ENCODE measurements around the gene POLR3K. TPM values are rescaled to one million over a fixed set of nuclear protein-coding genes. Genes with fewer than 3 reads are reported as not detected.
"Not testable (repeated sequence)": the region's sequence is repeated elsewhere in the genome, so short reads cannot be mapped to it uniquely, and the experiment has no call there.

POLR3K gene
- total RNA-seq, 1 experiment from 2014 or later, result 40.1 TPM

- no peak overlapping the region for H3K27ac Mint-ChIP-seq
- peaks cover 25% of the 10 kb centered on the region for H3K9me3 Mint-ChIP-seq
- no peak for DNase-seq (ENCODE audit: low spot score)
Measured at GRCh38 chr16:41439-42068, 11.9 kb downstream of the POLR3K start.

DNA sequence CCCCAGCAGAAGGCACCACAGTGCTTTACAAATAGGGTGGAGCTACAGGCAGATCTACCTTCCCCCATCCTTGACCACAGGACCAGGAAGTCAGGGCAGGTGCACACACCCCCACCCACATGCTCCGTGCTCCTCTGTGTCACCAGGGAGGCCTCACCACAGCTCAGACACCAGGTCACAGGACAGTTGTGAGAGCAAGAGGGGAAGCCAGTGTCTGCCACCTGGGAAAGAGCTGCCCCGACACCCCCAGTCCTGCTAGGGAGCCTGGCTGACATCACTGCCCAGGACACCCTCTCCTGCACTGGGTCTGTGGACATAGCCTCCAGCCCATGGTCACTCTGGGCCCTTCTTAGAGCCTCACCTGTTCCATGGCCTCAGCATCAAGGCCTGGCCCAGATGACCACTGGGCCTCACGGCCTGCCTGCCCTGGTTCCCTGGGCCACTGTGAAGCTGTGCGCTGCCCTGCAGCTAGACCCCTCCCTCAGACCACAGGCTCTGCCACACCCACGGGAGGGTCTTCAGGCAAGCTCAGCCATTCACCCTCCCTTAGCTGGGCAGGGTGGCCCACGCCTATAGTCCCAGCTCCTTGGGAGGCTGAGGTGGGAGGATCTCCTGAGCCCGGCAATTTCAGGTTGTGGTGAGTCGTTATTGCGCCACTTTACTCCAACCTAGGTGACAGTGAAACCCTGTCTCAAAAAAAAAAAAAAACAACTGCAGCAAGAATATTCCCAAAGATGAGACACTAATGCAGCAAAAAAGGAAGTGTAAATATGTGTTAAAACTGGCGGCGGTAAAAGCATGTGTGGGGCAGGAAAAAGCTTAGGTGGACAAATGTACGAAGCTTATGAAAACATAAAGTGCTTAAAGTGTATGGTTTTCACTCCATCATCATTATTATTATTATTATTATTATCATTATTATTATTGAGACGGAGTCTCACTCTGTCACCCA is 14.2 kb downstream of the POLR3K start:
- peaks cover 22% of the 10 kb centered on the region for H3K9me3 Mint-ChIP-seq
- no peak for TF ChIP-seq ZNF232 (CRISPR knock-in tag; IDR thresholded peaks at IDR 0.05)
- 0 out of 2 replicates have a peak, but pooled peaks have one; percentile 23 for TF ChIP-seq RELA (CRISPR knock-in tag; IDR thresholded peaks at IDR 0.05; ENCODE audit: borderline replicate concordance)
- H3K4me1 Mint-ChIP-seq, result no peaks in the 10 kb centered on the region; the same call in 1 of the 2 replicates
- H3K36me3 Mint-ChIP-seq, result peaks cover 44% of the 10 kb centered on the region
- no peak overlapping the region for H3K27ac Mint-ChIP-seq
- ATAC-seq, result peak; percentile 20
- ChIA-PET POLR2A (interaction anchor here (1.2 to 1.9 kb wide), 2 partner anchors 14 to 32 kb away, joined by 5 to 6 read pairs; partner anchors contain the start of genes POLR3K and SNRNP25), CTCF (interaction anchor here (1.7 to 2.8 kb wide), 4 partner anchors 14 to 79 kb away, joined by 5 to 13 read pairs (median 8); partner anchors contain the start of genes POLR3K and SNRNP25)
- H3K27me3 Mint-ChIP-seq (ENCODE audit: low read depth), result no peaks in the 10 kb centered on the region
- DNase-seq (ENCODE audit: low spot score), result no peak
- H3K4me3 Mint-ChIP-seq, result no peak overlapping the region

More at GRCh38 chr16:41439-42068, 11.9 kb downstream of the POLR3K start:
- ATAC-seq, result no peak
- H3K36me3 Mint-ChIP-seq, result peaks cover 61% of the 10 kb centered on the region
- H3K4me1 Mint-ChIP-seq, result no peaks in the 10 kb centered on the region; the same call in 1 of the 2 replicates
- ChIA-PET CTCF (interaction anchor here (1.3 kb wide), 1 partner anchor 65 kb away, joined by 5 read pairs; no protein-coding TSS in a partner anchor), POLR2A (no interaction called here)
- H3K4me3 Mint-ChIP-seq, result no peak overlapping the region
- TF ChIP-seq SMAD4 (CRISPR knock-in tag; IDR thresholded peaks at IDR 0.05) (no peak), KAT7 (CRISPR knock-in tag; IDR thresholded peaks at IDR 0.05; ENCODE audit: borderline replicate concordance) (no peak), CREM (CRISPR knock-in tag; IDR thresholded peaks at IDR 0.05) (no peak), MXD4 (CRISPR knock-in tag; IDR thresholded peaks at IDR 0.05; ENCODE audit: borderline replicate concordance) (no peak)
- H3K27me3 Mint-ChIP-seq (ENCODE audit: low read depth), result no peaks in the 10 kb centered on the region

DNA sequence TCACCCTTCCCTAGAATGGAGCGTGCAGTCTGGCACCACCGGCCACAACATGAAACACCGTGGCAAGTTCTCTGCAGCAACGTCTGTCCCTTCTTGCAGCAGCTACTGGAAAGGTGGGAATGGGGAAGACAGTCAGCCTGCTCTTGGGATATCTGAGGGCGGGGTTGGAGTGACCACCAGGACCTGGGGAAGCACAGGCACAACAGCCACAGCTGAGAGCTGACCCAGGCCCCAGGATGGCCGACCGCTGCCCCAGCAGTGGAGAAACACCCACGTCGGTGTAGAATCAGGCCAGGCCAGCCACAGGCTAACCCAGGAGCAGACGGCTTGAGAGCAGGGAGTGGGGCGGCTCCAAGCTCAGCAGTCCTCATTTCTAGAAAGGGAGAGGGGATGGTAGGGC is 15.2 kb downstream of the POLR3K start:
- peak overlapping the region; percentile 49; the same call in 1 of the 2 replicates for H3K27ac Mint-ChIP-seq
- H3K9me3 Mint-ChIP-seq, result peaks cover 16% of the 10 kb centered on the region
- H3K4me3 Mint-ChIP-seq; H3K27me3 Mint-ChIP-seq (ENCODE audit: low read depth); ATAC-seq; DNase-seq (ENCODE audit: low spot score); H3K4me1 Mint-ChIP-seq: not testable (repeated sequence)
- CTCF ChIA-PET, result interaction anchor here (1.7 to 2.8 kb wide), 4 partner anchors 15 to 80 kb away, joined by 5 to 13 read pairs (median 8); partner anchors contain the start of genes POLR3K and SNRNP25
- H3K36me3 Mint-ChIP-seq, result peaks cover 35% of the 10 kb centered on the region
- POLR2A ChIA-PET, result interaction anchor here (1.9 kb wide), 1 partner anchor 15 kb away, joined by 6 read pairs; the partner anchor contains the start of genes POLR3K and SNRNP25

- ChIA-PET POLR2A (interaction anchor here (1.9 kb wide), 1 partner anchor 16 kb away, joined by 6 read pairs; the partner anchor contains the start of genes POLR3K and SNRNP25), CTCF (interaction anchor here (1.7 kb wide), 1 partner anchor 81 kb away, joined by 5 read pairs; no protein-coding TSS in a partner anchor)
- DNase-seq (ENCODE audit: low spot score) (no peak), ATAC-seq (no peak)
- Mint-ChIP-seq H3K27me3 (ENCODE audit: low read depth) (no peaks in the 10 kb centered on the region), H3K27ac (no peak overlapping the region), H3K4me1 (no peaks in the 10 kb centered on the region; the same call in 1 of the 2 replicates), H3K36me3 (peaks cover 28% of the 10 kb centered on the region), H3K4me3 (no peak overlapping the region), H3K9me3 (peaks cover 9% of the 10 kb centered on the region)
- TF ChIP-seq, protein P1, sequence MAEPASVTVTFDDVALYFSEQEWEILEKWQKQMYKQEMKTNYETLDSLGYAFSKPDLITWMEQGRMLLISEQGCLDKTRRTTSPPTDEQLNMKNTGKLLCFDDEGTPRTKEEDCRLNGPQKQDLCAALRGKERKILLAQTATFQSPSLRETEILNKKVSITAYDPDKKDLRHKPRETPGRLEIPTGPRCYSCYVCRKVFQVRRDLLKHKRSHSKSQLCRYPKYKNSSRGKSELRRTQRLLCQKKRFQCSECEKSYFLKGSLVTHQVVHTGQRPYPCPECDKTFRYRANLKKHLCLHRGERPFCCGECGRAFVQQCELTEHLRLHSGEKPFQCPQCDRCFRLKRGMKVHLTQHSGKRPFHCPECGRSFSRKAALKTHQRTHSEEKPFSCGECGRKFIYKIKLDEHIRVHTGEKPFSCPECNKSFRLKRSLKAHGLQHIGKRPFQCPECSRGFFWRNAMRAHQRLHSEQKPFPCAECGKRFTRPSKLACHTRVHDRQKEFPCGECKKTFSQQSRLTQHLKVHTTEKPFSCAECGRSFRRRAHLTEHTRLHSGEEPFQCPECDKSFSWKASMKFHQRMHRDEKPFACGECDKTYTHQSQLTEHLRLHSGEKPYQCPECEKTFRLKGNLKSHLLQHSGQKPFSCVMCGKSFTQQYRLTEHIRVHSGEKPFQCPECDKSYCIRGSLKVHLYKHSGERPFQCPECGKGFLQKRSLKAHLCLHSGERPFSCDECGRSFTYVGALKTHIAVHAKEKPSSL (CRISPR knock-in tag; conservative IDR thresholded peaks at IDR 0.05), result no peak
- TF ChIP-seq, protein P2, sequence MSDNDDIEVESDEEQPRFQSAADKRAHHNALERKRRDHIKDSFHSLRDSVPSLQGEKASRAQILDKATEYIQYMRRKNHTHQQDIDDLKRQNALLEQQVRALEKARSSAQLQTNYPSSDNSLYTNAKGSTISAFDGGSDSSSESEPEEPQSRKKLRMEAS (CRISPR knock-in tag; IDR thresholded peaks at IDR 0.05), result no peak
- TF ChIP-seq NR3C1 (CRISPR knock-in tag; conservative IDR thresholded peaks at IDR 0.05; ENCODE audit: low read depth) (no peak), NFYB (CRISPR knock-in tag; conservative IDR thresholded peaks at IDR 0.05; ENCODE audit: low read depth) (no peak), TCF7 (CRISPR knock-in tag; IDR thresholded peaks at IDR 0.05; ENCODE audit: low read depth) (no peak), FOXJ3 (CRISPR knock-in tag; IDR thresholded peaks at IDR 0.05; ENCODE audit: borderline replicate concordance) (no peak)
- TF ChIP-seq, protein P3, sequence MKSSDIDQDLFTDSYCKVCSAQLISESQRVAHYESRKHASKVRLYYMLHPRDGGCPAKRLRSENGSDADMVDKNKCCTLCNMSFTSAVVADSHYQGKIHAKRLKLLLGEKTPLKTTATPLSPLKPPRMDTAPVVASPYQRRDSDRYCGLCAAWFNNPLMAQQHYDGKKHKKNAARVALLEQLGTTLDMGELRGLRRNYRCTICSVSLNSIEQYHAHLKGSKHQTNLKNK (CRISPR knock-in tag; IDR thresholded peaks at IDR 0.05), result no peak
- TF ChIP-seq, protein P4, sequence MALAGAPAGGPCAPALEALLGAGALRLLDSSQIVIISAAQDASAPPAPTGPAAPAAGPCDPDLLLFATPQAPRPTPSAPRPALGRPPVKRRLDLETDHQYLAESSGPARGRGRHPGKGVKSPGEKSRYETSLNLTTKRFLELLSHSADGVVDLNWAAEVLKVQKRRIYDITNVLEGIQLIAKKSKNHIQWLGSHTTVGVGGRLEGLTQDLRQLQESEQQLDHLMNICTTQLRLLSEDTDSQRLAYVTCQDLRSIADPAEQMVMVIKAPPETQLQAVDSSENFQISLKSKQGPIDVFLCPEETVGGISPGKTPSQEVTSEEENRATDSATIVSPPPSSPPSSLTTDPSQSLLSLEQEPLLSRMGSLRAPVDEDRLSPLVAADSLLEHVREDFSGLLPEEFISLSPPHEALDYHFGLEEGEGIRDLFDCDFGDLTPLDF (CRISPR knock-in tag; IDR thresholded peaks at IDR 0.05), result no peak
Measured at GRCh38 chr16:37511-37910, 15.9 kb downstream of the POLR3K start.
